K562 (cell line): ENCODE measurements around the gene TREH. TPM values are rescaled to one million over a fixed set of nuclear protein-coding genes. Genes with fewer than 3 reads are reported as not detected.

ENCODE experiments used
- HNRNPUL1 ChIP-seq: fragments of 200-400 bp; formaldehyde crosslinking; IDR thresholded peaks from 2 replicates; pipeline ENCODE4 v1.6.1; 2017; ENCODE audit warnings: low read length
- NFATC3 ChIP-seq: fragments of 450-650 bp; IDR thresholded peaks from 2 replicates; pipeline ENCODE4 v1.6.1; 2017; ENCODE audit warnings: mild to moderate bottlenecking
- NR1H2 ChIP-seq: sonication (generic); formaldehyde crosslinking; IDR thresholded peaks from 2 replicates; pipeline ENCODE4 v1.4.0; 2020; ENCODE audit warnings: mild to moderate bottlenecking, missing genetic modification reagents
- PCBP2 ChIP-seq: fragments of 200-400 bp; formaldehyde crosslinking; IDR thresholded peaks from 2 replicates; pipeline ENCODE4 v1.6.1; 2018; ENCODE audit warnings: low read length, low read depth, mild to moderate bottlenecking, moderate library complexity; ENCODE audit not compliant: poor library complexity, severe bottlenecking
- PRMT5 ChIP-seq: sonication (generic); formaldehyde crosslinking; IDR thresholded peaks from 2 replicates; pipeline ENCODE4 v1.5.0; 2020; ENCODE audit warnings: missing genetic modification reagents
- RREB1 ChIP-seq: fragments of 250-450 bp; sonication (Bioruptor Pico); IDR thresholded peaks from 2 replicates; pipeline ENCODE4 v1.4.0; 2020
- ZHX1 ChIP-seq: fragments of 150-350 bp; conservative IDR thresholded peaks from 2 replicates; pipeline ENCODE4 v1.6.1; 2014; ENCODE audit warnings: low read length
- ZNF76 ChIP-seq: fragments of 250-450 bp; sonication (Bioruptor Pico); IDR thresholded peaks from 2 replicates; pipeline ENCODE4 v1.4.0; 2020; ENCODE audit warnings: mild to moderate bottlenecking, moderate library complexity, borderline replicate concordance
- polyA plus RNA-seq, 8 experiments: library from polyadenylated mRNA; depleted of rRNA in 4 of 8; stranded (reverse) in 5 of 8; unstranded in 3 of 8; fragments of >200 nt; fragmentation: Nextera tagmentation in 2 of 8; fragmentation: Illumina TruSeq in 1 of 8; extraction: Ambion mirVana in 2 of 8; extraction: Trizol in 1 of 8; gene quantifications; 2 replicates each; pipeline versions ENCODE4 v1.2.1 to v1.2.3, GENCODE V29; 2011 to 2014; ENCODE audit warnings: inconsistent platforms in 1 of 8, missing spikeins in 1 of 8
- total RNA-seq, 7 experiments: library from RNA; depleted of rRNA in 6 of 7; stranded (reverse); fragments of >200 nt in 6 of 7; fragmentation: Illumina TruSeq in 2 of 7; extraction: Trizol in 2 of 7; gene quantifications; 2 replicates each; pipeline versions ENCODE4 v1.2.1 to v1.2.3, GENCODE V29; 2011 to 2021; ENCODE audit warnings: low replicate concordance in 1 of 7
- TF ChIP-seq, protein P1 (sequence below): sonication (generic); formaldehyde crosslinking; IDR thresholded peaks from 2 replicates; pipeline ENCODE4 v1.8.1; 2023; ENCODE audit warnings: mild to moderate bottlenecking, missing genetic modification reagents
- TF ChIP-seq, protein P2 (sequence below): sonication (generic); formaldehyde crosslinking; IDR thresholded peaks from 2 replicates; pipeline ENCODE4 v1.8.0; 2022; ENCODE audit warnings: mild to moderate bottlenecking, missing genetic modification reagents, borderline replicate concordance
- TF ChIP-seq, protein P3 (sequence below): fragments of 250-450 bp; sonication (Bioruptor Pico); IDR thresholded peaks from 2 replicates; pipeline ENCODE4 v1.8.0; 2022; ENCODE audit warnings: moderate library complexity, mild to moderate bottlenecking, inconsistent platforms

The TREH gene
- total and polyA plus RNA-seq, 9 of the 15 experiments (the other 6 are each of a cell fraction or from before 2014, with no cell fraction given): 0.09 to 0.20 (median 0.11) TPM; not detected in 6

DNA sequence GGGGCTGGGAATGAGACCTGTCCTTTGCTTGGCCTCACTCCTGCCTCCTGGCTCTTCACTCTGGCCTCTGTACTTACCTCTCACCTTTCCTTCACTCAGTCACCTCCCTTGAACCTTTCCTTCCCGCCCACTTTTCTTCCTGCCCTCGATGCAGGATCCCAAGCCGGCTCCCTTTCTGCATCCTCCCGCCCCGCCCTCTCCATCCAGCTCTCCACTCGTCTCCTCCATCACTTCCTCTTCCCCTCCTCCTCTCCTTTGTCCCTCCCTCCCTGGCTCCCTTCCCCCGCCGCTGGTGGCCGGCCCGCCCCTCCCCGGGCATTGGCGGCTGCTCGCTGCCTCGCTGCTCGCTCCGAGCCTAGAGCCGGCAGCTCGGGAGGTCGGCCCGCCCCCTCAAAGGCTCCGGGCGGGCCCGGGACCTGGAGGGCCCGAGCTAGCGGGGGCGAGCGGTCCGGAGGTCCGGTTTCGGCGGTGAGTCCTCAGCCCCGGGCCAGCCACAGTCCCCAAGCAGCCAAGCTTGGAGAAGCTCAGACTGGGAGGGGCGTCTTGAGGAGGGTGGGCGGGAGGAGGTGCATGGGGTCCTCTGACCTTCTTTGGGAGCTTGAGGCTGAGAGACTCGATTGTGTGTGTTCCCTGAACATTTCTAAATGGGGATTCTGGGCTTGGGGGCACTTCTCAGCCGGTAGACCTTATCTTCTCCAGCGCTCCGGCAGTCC, 58.2 kb downstream of the TREH start (continued):
- TF ChIP-seq, protein P1, sequence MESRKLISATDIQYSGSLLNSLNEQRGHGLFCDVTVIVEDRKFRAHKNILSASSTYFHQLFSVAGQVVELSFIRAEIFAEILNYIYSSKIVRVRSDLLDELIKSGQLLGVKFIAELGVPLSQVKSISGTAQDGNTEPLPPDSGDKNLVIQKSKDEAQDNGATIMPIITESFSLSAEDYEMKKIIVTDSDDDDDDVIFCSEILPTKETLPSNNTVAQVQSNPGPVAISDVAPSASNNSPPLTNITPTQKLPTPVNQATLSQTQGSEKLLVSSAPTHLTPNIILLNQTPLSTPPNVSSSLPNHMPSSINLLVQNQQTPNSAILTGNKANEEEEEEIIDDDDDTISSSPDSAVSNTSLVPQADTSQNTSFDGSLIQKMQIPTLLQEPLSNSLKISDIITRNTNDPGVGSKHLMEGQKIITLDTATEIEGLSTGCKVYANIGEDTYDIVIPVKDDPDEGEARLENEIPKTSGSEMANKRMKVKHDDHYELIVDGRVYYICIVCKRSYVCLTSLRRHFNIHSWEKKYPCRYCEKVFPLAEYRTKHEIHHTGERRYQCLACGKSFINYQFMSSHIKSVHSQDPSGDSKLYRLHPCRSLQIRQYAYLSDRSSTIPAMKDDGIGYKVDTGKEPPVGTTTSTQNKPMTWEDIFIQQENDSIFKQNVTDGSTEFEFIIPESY (CRISPR knock-in tag): no peak
- no peak for TF ChIP-seq NR1H2 (CRISPR knock-in tag)
- TF ChIP-seq PRMT5 (CRISPR knock-in tag): no peak
- no peak for TF ChIP-seq NFATC3
- no peak for TF ChIP-seq RREB1 (CRISPR knock-in tag)
- TF ChIP-seq, protein P2, sequence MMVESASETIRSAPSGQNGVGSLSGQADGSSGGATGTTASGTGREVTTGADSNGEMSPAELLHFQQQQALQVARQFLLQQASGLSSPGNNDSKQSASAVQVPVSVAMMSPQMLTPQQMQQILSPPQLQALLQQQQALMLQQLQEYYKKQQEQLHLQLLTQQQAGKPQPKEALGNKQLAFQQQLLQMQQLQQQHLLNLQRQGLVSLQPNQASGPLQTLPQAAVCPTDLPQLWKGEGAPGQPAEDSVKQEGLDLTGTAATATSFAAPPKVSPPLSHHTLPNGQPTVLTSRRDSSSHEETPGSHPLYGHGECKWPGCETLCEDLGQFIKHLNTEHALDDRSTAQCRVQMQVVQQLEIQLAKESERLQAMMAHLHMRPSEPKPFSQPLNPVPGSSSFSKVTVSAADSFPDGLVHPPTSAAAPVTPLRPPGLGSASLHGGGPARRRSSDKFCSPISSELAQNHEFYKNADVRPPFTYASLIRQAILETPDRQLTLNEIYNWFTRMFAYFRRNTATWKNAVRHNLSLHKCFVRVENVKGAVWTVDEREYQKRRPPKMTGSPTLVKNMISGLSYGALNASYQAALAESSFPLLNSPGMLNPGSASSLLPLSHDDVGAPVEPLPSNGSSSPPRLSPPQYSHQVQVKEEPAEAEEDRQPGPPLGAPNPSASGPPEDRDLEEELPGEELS (CRISPR knock-in tag): no peak
- no peak for TF ChIP-seq HNRNPUL1
- no peak for TF ChIP-seq ZNF76 (CRISPR knock-in tag)
- peak; percentile 54 for TF ChIP-seq PCBP2
- TF ChIP-seq, protein P3, sequence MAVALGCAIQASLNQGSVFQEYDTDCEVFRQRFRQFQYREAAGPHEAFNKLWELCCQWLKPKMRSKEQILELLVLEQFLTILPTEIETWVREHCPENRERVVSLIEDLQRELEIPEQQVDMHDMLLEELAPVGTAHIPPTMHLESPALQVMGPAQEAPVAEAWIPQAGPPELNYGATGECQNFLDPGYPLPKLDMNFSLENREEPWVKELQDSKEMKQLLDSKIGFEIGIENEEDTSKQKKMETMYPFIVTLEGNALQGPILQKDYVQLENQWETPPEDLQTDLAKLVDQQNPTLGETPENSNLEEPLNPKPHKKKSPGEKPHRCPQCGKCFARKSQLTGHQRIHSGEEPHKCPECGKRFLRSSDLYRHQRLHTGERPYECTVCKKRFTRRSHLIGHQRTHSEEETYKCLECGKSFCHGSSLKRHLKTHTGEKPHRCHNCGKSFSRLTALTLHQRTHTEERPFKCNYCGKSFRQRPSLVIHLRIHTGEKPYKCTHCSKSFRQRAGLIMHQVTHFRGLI (CRISPR knock-in tag): no peak
- no peak for TF ChIP-seq ZHX1
